Measurements from ENCODE around the gene PRMT2.
A peak's percentile ranks its signal among the peaks of the same experiment; 100 is the strongest.

PRMT2 gene

DNA sequence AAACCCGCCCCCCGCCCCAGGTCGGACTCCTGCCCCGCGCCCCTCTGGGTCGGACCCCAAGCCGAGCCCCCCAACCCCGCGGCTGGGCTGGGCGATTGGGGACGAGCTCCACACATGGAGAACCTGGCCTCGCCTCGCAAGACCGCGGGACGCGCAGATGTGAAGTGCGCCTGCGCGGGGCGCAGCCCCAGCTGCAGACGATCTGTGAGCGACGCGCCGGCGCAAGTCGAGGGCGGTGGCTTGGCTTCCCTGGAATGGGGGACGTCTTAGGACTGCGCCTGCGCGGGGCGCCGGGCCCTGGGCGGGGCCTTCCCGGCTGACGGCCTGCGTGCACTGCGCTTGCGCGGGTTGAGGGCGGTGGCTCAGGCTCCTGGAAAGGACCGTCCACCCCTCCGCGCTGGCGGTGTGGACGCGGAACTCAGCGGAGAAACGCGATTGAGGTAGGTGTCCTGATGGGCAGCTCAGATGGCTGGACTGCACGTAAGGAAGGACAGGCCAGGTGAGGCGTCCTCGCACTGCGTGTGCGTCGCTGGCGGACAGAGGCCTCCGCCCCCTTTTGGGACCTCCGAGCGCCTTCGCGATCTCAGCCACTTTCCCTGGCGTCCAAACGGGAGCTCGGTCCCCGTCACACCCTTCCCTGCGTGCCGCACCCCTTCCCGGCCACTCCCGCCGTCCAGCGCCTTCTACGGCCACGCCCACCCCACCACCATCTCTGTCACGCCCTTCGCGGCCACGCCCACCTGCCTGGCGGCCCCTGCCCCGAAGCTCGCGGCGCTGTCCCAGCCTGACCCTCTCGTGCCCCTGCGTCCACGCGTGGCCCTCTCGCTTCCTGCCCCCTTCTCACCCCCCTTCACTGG is at the start of gene PRMT2:
TSS of gene PRMT2 (plus strand) at position 351 of the 857 bp plus-strand sequence. CDS start 1,278 bp downstream, outside the sequence.
- peak; percentile 98 for DNase-seq

DNA sequence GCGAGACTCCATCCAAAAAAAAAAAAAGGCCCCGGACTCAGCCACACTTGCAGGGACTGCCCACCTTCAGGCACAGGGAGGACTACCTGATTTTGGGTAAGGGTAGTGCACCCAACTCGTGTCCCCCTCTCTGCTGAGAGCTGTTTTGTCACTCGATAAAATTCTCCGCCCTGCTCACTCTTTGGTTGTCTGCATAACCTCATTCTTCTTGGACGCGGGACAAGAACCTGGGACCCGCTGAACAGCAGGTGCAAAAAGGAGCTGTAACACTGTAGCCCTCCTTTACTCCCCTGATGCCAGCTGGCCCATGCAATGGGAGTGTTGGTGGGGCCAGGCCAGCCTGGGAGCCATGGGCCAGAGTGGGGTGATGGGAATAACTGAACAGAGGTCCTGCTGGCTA is 41.2 kb upstream of the PRMT2 start:
- no peak for DNase-seq

DNA sequence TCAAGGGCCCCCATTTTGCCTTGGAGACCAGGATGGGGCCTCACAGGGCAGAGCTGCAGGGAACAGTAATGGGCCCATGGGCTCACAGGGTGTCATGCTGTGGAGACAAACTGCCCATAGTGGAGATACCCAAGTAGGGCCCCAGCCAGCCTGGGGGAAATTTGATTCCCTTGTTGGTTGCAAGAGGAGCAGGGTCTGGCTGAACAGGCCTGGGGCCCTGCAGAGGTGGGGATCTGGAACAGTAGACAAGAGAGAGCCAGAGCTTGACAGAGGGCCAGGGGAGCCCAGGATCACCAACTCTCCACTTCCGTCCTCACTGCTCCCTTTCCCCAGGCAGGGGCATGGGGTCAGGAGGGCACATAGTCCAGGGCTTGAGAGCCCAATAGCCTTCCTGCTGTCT is 39.3 kb upstream of the PRMT2 start:
- no peak for DNase-seq

DNA sequence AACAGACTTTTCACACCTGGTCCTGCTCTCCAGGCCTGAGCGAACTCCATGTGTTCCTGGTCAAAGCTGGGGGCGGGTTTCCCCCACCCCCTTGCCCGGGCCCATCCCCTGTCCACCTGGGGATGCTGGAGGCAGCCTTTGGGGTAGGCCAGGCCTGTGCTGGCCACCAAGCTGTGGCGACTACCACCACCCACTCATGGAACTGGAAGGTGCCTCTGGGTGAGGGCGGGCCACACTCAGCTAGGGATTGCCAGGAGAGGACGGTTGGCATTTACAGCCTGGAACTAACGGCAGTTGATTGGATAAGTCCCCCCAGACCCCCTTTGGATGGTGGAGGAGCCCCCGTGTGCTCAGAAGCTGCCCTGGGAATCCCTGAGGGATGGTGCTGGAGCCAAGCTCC is 38.4 kb upstream of the PRMT2 start:
- no peak for DNase-seq

DNA sequence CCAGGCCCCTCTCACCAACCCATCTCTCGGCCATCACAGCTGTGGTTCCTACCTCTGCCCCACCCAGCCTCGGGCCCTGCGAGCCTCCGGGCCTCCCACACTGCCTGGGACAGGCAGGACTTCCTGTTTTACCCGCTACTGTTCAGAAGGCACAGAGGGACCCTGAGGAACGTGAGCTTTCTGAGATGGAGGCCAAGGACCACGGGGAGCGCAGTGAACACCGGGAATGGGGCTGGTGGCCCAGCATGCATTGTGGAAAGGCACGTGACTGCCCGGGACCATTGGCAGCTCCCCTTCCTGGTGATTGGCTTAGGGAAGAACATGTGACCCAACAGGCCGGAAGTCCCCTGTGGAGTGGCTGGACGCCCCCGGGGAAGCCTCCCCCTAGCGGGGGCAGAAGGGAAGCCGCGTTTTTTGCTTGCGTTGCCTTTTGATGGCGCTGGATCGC is 37.6 kb upstream of the PRMT2 start:
- DNase-seq = no peak

DNA sequence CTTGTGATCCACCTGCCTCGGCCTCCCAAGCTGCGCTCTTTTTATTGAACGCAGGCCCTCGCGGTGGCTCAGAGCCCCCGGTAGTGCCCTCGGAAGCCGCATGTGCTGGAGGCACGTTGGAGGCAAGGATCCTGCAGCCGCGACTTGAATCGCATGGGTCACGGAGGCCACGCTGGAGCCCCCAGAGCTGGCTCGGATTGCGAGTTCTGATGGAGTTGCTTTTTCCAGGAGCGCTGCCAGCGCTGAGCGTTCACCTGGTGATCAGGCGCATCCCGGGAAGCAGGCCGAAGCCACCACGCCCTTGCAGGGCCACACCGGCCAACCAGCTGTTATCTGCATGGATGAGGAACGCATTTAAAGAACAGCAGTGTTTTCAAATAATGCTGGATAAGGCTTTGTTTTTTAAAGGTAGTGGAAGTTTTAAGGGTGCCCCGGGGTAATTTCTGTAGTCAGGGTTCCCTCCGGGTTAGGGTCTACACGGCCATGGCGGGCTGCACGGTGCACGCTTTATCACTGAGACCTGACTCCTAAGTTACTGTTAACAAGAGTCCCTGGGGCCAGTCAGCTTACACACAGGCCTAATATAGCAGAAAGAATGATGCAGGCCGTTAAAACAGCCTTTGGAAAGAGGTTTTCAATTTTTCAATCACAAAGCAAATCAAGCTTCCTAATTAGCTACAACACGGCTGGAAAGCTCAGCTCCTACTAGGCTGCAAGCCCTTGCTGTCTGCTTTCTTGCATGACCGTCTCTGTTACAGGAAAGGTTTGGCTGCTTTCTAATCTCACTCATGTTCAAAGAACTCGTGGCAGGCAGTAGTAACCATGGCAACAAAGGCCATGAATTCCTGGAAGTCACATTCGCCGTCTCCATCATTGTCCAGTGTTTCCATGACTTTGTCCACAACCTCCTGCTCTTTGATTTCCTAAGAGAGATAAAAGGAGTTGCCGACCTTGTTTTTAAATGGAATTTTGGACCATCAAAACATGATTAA is 36.6 kb upstream of the PRMT2 start:
- peak; percentile 8 for DNase-seq

DNA sequence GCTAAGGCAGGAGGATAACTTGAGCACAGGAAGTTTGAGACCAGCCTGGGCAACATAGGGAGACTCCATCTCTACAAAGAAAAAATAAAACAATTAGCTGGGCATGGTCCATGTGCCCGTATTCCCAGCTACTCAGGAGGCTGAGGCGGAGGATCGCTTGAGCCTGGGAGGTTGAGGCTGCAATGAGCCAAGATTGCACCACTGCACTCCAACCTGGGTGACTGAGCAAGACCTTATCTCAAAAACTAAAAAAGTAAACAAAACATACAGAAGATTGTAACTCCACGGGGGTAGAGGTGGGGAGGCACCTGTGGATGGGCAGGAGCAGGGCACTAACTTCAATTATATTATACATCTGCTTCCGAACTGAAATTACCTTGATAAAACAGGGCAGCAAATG is 35.2 kb upstream of the PRMT2 start:
- DNase-seq = no peak

DNA sequence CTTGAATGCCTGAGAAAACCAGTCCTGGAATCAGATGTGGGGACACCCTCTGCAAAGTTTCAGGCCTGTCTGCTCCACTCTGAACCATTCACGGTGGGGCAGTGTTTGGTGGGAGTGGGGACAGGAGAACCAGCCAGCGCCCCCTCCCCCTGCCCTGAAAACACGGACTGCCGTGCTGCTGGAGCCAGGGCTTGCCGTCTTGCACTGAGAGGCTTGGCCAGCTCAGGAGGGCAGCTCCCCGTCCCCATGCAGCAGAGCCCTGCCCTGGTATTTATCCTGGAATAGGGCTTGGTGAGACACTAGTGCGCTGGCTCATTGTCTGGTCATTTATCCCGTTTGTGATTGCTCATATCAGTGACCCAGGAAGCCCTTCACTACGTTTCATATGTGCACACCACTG is 34.5 kb upstream of the PRMT2 start:
- no peak for DNase-seq

DNA sequence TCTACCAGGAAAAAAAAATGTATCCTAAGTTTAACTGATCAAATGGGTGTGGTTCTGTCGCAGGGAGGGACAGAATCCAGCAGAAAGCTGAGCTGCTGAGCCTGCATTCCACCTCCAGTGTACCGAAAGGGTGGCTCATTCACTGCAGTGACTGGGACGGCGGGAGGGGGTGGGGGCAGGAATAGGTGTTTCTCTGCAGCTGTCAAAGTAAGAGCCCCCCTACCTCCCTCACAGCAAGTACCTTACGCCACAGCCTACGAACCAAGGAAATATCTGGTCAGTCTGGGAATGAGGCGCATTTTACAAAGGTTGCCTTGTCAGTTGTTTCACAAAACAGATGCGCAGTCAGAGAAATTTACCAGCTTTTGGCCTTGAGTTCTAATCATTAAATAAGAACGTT is 32.2 kb upstream of the PRMT2 start:
- no peak for DNase-seq

DNA sequence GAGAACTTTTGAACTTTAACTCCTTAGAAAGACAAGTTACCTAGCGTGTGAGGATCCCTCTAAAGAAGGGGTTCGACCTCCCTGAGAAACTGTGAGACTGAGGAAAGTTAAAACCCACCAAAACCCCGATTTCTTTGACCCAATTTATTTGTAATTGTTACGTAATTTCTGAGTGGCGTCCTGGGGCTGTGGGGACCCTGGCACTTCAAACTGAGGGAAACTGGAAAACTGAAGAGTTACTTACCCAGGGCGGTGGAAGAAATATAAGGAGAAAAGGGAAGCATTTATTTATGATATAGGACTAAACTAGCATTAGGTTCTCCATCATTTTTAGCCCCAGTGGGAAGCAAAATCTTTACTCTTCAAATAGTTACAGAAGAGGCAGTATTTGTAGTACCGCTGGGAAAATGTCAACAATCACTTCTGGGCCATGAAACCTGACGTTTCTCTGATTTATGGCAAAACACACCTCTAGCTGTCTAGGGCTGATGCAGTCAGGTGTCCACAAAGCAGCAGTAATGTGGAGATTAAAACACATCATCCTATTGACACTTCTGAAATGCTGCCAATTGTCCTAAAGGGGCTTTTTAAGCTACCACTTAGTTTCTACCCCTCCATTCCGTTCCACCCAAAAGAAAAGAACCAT is 31.0 kb upstream of the PRMT2 start:
- no peak for DNase-seq

DNA sequence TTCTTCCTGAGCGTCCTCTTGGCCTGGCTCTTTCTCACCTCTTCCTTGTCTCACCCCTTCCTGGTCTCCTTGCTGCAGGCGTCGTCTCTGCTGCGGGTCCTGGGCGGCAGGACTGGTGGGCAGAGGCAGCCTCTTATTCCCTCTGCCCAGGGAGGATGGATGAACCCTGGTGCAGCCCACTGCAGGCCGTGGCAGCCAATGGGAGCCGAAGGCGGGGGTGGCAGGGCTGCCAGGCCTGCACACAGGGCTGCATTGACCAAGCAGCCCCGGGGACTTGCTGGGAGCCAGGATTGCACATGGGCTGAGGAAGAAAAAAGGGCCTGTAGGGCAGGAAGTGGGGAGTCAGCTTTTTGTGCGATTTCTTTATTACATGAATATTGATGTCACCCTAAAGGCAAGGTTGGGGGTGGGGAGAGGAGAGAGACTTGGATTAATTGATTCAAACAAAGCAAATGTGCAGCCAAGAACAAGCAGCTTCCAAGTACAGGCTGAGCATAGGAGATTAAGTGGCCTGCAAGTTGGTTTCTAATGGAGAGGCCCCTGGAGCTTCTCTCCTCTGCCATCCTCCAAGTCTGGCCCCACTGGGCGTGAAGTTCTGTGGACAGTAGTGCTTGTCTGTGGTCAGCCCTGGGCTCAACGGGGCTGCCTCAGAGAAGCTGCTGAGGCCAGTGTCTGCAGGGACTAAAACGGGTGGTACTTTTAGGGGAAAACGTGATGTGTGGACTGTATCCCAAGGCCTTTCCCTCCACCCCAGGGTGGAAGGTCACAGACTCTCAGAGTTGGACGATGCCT is 30.3 kb upstream of the PRMT2 start, which contains the start of gene S100B:
TSS of gene S100B (minus strand) at position 108 of the 792 bp plus-strand sequence. CDS start 2,667 bp downstream, outside the sequence.
- peak; percentile 28 for DNase-seq

DNA sequence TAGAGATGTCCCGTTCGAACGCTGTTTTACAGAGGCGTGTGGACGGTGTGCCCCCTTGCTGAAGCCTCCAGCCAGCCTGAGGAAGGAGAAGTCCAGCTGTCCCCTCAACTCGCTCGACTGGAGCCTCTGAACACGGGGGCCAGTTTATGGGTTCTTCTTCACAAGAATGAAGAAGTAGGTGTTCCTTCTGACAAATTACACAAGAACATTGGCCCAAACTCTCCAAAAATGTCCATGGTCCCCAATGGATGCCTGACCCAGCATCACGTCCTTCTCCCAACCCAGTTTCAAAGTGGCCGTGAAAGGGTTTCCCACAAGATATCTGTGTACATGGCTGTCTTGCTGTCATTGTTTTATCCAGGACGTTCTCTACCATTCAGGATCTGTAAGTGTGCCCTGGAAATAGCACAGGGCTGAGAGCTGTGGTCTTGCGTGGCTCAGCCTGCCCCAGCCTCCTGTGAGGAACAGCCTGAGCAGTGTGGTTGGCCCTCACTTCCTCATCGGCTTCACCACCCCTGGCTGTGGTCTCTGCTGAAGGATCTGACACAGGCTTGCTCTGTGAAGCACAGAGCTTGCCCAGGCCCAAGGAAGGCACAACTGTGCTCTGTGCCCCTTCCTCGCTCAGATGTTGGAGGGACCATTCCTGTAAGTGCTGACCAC is 29.6 kb upstream of the PRMT2 start:
- no peak for DNase-seq

DNA sequence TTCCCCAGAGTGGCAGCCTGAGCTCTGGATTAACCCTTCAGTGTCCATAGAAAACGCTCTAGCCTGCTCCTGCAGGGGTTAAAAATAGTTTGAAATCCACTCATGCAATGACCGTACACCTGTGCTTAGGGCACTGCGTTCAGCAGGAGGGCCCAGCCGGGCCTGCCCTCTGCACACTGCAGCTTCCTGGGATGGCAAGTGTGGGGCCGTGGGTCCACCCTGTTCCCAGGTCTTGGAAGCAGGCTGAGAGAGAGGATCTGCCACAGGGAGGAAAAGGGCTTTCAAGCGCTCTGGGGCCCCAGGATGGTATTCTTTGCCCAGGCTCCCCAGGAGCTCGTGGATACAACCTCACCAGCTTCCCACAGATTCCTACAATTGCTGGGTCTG is 29.1 kb upstream of the PRMT2 start:
- DNase-seq = no peak

DNA sequence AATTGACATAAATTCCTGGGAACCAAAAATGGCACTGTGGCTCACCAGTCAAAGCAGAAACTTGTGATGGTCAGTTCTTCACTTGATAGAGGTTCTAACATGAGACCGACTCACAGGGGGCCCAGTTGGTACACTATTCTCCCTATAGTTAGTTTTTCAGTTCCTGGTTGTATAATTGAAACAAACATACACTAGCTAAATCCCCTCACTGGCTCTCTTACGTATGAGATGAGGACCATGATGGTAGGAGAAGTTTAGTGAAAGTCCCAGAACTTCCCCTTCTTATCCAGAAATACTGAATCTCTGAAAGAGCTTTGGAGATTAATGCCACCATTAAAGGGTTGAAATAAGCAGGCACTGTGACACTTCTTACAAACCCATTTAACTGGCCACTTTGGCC is 27.8 kb upstream of the PRMT2 start:
- DNase-seq = no peak

DNA sequence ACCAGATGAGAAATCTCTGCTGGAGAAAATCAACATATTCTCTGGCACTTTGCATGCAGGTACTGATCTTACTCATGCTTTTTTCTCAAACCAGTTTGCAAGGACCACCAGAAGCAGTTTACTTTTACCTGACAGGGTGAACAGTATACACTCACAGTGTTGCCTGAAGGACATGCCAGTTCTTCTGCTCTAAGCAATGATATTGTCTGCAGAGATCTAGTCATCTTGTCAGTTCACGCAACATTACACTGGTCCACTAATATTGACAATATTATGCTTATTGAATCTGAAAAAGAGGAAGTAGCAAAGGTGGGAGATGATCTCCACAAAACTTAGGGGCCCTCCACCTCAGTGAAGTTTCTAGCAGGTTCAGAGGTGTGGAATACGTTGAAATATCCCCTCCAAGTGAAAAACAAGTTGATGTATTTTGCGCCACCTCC is 26.8 kb upstream of the PRMT2 start:
- no peak for DNase-seq

DNA sequence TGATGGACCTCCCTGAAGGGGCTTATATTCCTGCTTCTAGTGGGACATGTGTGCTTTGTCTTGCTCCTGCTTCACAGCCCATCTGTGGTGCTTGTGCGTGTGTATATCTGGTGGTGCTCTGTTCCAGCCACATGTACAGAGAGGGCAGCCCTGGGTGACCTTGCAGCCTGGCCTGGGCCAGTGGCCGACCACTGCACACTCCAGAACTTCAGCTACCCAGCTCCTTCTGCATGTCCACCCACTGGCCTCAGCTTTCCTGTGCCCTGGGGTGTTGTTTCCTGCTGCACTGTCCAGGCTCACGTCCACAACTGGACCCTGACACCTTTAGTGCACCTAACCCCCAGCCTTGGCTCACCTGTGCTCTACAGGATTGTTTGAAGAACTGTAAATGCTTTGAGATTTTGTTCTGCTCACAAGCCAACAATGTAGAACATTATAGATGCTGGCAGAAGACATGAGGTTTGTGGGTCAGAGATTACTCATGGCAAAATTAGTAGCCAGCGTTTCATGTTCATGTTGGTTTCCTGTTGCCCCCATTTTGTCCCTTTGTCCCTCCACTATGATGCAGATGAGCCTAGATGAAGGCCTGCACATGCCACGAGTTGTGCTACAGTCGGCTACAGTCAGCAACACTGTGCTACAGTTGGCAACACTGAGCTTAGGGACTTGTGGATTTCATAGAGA is 25.3 kb upstream of the PRMT2 start:
- DNase-seq = no peak

DNA sequence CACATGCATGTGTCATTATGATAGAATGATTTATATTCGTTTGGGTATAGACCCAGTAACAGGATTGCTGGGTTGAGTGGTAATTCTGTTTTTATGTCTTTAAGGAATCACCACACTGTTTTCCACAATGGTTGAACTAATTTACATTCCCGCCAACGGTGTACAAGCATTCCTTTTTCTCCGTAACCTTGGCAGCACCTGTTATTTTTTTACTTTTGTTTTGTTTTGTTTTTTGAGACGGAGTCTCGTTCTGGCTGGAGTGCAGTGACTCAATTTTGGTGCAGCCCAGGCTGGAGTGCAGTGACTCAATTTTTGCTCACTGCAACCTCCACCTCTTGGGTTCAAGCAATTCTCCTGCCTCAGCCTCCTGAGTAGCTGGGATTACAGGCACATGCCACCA is 22.1 kb upstream of the PRMT2 start:
- no peak for DNase-seq

DNA sequence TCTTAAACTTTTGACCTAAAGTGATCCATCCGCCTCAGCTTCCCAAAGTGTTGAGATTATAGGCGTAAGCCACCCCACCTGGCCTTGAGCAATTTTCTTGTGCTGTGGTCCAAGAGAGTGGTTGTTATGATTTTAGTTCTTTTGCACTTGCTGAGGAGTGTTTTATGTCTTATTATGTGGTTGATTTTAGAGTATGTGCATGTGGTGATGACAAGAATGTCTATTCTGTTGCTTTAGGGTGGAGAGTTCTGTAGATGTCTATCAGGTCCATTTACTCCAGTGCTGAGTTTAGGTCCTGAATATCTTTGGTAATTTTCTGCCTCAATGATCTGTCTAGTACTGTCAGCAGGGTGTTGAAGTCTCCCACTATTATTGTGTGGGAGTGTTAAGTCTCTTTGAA is 19.4 kb upstream of the PRMT2 start:
- DNase-seq = no peak

DNA sequence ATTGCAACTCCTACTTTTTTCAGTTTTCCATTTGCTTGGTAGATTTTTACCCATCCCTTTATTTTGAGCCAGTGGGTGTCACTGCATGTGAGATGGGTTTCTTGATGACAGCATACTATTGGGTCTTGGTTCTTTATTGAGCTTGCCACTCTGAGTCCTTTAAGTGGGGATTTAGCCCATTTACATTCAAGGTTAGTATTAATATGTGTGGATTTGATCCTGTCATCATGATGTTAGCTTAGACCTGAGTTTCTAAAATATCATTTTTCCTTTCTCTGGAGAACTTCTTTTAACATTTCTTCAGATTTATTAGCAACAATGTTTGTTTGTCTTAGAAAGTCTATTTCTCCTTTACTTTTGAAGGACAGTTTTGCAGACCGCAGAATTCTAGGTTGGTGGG is 18.8 kb upstream of the PRMT2 start:
- no peak for DNase-seq

DNA sequence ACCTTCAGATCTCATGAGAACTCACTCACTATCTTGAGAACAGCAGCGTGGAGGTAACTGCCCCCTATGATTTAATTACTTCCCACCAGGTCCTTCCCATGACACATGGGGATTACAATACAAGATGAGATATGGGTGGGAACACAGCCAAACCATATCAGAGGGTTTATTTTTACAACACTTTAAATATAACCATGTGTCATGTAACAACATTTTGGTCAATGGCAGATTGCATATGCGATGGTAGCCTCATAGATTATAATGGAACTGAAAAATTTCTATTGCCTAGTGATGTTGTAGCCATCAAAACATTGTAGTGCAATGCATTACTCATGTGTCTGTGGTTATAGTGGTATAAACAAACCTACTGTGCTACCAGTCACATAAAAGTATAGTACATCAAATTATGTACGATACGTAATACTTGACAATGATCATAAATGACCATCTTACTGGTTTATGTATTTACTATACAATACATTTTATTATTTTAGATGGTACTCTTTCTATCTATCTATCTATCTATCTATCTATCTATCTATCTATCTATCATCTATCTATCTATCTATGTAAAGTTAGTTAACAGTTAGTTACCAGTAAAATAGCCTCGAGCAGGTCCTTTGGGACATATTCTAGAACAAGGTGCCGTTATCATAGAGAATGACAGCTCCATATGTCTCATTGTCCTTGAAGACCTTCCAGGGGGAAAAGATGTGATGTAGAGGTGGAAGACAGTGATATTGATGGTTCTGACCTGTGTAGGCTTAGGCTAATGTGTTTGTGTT is 18.0 kb upstream of the PRMT2 start:
- no peak for DNase-seq
